ENCODE measurements around the gene GART.
"Not testable (repeated sequence)": the region's sequence is repeated elsewhere in the genome, so short reads cannot be mapped to it uniquely, and the experiment has no call there.

GART gene

GRCh38 chr21:33469183-33469582 is 72.7 kb downstream of the GART start:
- DNase-seq (ENCODE audit: low read depth in 2 of 2): not testable (repeated sequence)

- DNase-seq (ENCODE audit: low read depth in 2 of 2): no peak
Measured at GRCh38 chr21:33461538-33462250, 80.2 kb downstream of the GART start.

DNA sequence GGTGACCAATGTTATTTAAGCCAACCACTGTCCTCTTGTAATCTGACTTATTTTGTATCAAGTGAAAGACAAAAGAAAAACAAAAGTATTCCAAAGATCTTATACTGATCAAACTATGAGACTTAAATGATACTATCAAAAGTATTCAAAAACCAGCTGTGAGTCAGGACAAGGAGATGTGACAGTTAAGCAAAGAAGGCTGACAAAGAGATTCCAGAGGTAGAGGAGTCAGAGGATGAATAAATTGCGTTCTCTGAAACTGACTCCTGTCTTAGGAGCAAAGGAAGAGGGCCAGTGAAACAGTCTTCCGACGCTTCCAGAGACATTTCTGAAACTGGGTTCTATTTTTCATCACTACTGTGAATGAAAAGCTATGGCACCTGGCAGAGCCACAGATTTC is 83.1 kb downstream of the GART start:
- DNase-seq (ENCODE audit: low read depth in 2 of 2): no peak

- no peak for DNase-seq (ENCODE audit: low read depth in 2 of 2)
Measured at GRCh38 chr21:33455686-33456446, 86.1 kb downstream of the GART start.

Data from fibroblast of skin of left biceps (primary cell).